K562 (cell line): ENCODE results near the gene FLAD1. TPM values are rescaled to one million over a fixed set of nuclear protein-coding genes. Genes with fewer than 3 reads are reported as not detected.

Experiments
- CHCHD3 ChIP-seq: fragments of 250-450 bp; sonication (Bioruptor Pico); IDR thresholded peaks from 2 replicates; pipeline ENCODE4 v2.1.2; 2022; ENCODE audit warnings: mild to moderate bottlenecking
- CHD4 ChIP-seq: fragments of 200-600 bp; sonication (generic); IDR thresholded peaks from 3 replicates; pipeline ENCODE4 v1.6.1; 2012; ENCODE audit warnings: low read depth, mild to moderate bottlenecking, mixed read lengths, low read length, inconsistent platforms; ENCODE audit not compliant: insufficient read depth, insufficient replicate concordance, poor library complexity, severe bottlenecking
- GTF2E2 ChIP-seq: fragments of 200-800 bp; sonication (Bioruptor generic); IDR thresholded peaks from 2 replicates; pipeline ENCODE4 v1.6.1; 2016; ENCODE audit warnings: missing genetic modification characterization, missing compliant biosample characterization
- polyA plus RNA-seq, 8 experiments: library from polyadenylated mRNA; depleted of rRNA in 4 of 8; stranded (reverse) in 5 of 8; unstranded in 3 of 8; fragments of >200 nt; fragmentation: Nextera tagmentation in 2 of 8; fragmentation: Illumina TruSeq in 1 of 8; extraction: Ambion mirVana in 2 of 8; extraction: Trizol in 1 of 8; gene quantifications; 2 replicates each; pipeline versions ENCODE4 v1.2.1 to v1.2.3, GENCODE V29; 2011 to 2014; ENCODE audit warnings: inconsistent platforms in 1 of 8, missing spikeins in 1 of 8
- total RNA-seq, 7 experiments: library from RNA; depleted of rRNA in 6 of 7; stranded (reverse); fragments of >200 nt in 6 of 7; fragmentation: Illumina TruSeq in 2 of 7; extraction: Trizol in 2 of 7; gene quantifications; 2 replicates each; pipeline versions ENCODE4 v1.2.1 to v1.2.3, GENCODE V29; 2011 to 2021; ENCODE audit warnings: low replicate concordance in 1 of 7
- TF ChIP-seq, protein P1 (sequence below), 2 experiments: fragments of 450-650 bp in 1 of 2; sonication (generic) in 1 of 2; formaldehyde crosslinking in 1 of 2; IDR thresholded peaks; 2 replicates each; pipeline versions ENCODE4 v1.7.1 to v1.9.0; 2016 to 2022; ENCODE audit warnings: inconsistent platforms in 1 of 2, mild to moderate bottlenecking in 1 of 2, missing genetic modification reagents in 1 of 2
- TF ChIP-seq, protein P2 (sequence below), 2 experiments: IDR thresholded peaks; 2 replicates each; pipeline ENCODE4 v1.6.1; 2012; ENCODE audit warnings: improper control_type of control experiment in 2 of 2, low read depth in 2 of 2, low read length in 2 of 2, borderline replicate concordance in 1 of 2
- TF ChIP-seq, protein P3 (sequence below): fragments of 450-650 bp; IDR thresholded peaks from 2 replicates; pipeline ENCODE4 v1.6.1; 2018; ENCODE audit not compliant: partially characterized antibody

Gene FLAD1
- total and polyA plus RNA-seq, 9 of the 15 experiments (the other 6 are each of a cell fraction or from before 2014, with no cell fraction given) = 24.9 to 85.8 (median 67.0) TPM

DNA sequence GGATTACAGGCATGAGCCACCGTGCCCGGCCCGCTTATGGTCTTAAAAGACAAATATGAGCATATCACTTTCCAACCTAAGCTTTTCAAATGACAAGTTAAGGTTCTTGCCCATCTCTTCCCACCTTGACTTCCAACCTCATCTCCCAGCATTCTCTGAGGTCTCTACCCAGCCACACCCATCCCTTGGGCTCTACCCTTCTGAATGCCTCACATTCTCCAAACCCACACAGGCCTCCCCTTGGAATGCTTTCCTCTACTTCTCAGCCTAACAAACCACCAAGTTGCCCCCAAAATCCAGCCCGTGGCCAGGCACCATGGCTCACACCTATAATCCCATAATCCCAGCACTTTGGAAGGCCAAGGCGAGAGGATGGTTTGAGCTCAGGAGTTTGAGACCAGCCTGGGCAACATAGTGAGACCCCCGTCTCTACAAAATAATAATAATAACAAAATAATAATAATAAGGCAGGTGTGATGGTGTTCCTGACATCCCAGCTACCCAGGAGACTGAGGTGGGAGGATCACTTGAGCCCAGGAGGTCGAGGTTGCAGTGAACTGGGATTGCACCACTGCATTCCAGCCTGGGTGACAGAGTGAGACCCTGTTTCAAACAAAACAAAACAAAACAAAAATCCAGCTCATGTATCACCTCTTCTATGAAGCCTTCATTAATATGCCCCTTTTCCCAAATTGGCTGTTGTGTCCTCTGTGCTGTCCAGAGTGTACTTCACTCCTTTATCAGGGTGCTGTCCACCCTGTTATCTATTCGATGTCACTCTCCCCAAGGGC, 39.2 kb downstream of the FLAD1 start (continued):
- TF ChIP-seq, protein P1, sequence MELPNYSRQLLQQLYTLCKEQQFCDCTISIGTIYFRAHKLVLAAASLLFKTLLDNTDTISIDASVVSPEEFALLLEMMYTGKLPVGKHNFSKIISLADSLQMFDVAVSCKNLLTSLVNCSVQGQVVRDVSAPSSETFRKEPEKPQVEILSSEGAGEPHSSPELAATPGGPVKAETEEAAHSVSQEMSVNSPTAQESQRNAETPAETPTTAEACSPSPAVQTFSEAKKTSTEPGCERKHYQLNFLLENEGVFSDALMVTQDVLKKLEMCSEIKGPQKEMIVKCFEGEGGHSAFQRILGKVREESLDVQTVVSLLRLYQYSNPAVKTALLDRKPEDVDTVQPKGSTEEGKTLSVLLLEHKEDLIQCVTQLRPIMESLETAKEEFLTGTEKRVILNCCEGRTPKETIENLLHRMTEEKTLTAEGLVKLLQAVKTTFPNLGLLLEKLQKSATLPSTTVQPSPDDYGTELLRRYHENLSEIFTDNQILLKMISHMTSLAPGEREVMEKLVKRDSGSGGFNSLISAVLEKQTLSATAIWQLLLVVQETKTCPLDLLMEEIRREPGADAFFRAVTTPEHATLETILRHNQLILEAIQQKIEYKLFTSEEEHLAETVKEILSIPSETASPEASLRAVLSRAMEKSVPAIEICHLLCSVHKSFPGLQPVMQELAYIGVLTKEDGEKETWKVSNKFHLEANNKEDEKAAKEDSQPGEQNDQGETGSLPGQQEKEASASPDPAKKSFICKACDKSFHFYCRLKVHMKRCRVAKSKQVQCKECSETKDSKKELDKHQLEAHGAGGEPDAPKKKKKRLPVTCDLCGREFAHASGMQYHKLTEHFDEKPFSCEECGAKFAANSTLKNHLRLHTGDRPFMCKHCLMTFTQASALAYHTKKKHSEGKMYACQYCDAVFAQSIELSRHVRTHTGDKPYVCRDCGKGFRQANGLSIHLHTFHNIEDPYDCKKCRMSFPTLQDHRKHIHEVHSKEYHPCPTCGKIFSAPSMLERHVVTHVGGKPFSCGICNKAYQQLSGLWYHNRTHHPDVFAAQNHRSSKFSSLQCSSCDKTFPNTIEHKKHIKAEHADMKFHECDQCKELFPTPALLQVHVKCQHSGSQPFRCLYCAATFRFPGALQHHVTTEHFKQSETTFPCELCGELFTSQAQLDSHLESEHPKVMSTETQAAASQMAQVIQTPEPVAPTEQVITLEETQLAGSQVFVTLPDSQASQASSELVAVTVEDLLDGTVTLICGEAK (IDR thresholded peaks at IDR 0.05) = no peak
- TF ChIP-seq, protein P1 (CRISPR knock-in tag; IDR thresholded peaks at IDR 0.05) = no peak
- TF ChIP-seq CHCHD3 (CRISPR knock-in tag) = no peak
- TF ChIP-seq, protein P2, sequence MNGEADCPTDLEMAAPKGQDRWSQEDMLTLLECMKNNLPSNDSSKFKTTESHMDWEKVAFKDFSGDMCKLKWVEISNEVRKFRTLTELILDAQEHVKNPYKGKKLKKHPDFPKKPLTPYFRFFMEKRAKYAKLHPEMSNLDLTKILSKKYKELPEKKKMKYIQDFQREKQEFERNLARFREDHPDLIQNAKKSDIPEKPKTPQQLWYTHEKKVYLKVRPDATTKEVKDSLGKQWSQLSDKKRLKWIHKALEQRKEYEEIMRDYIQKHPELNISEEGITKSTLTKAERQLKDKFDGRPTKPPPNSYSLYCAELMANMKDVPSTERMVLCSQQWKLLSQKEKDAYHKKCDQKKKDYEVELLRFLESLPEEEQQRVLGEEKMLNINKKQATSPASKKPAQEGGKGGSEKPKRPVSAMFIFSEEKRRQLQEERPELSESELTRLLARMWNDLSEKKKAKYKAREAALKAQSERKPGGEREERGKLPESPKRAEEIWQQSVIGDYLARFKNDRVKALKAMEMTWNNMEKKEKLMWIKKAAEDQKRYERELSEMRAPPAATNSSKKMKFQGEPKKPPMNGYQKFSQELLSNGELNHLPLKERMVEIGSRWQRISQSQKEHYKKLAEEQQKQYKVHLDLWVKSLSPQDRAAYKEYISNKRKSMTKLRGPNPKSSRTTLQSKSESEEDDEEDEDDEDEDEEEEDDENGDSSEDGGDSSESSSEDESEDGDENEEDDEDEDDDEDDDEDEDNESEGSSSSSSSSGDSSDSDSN (IDR thresholded peaks at IDR 0.05; ENCODE audit: borderline replicate concordance in 1 of 2, low read depth in 2 of 2, low read length in 2 of 2) = no peak
- TF ChIP-seq, protein P3, sequence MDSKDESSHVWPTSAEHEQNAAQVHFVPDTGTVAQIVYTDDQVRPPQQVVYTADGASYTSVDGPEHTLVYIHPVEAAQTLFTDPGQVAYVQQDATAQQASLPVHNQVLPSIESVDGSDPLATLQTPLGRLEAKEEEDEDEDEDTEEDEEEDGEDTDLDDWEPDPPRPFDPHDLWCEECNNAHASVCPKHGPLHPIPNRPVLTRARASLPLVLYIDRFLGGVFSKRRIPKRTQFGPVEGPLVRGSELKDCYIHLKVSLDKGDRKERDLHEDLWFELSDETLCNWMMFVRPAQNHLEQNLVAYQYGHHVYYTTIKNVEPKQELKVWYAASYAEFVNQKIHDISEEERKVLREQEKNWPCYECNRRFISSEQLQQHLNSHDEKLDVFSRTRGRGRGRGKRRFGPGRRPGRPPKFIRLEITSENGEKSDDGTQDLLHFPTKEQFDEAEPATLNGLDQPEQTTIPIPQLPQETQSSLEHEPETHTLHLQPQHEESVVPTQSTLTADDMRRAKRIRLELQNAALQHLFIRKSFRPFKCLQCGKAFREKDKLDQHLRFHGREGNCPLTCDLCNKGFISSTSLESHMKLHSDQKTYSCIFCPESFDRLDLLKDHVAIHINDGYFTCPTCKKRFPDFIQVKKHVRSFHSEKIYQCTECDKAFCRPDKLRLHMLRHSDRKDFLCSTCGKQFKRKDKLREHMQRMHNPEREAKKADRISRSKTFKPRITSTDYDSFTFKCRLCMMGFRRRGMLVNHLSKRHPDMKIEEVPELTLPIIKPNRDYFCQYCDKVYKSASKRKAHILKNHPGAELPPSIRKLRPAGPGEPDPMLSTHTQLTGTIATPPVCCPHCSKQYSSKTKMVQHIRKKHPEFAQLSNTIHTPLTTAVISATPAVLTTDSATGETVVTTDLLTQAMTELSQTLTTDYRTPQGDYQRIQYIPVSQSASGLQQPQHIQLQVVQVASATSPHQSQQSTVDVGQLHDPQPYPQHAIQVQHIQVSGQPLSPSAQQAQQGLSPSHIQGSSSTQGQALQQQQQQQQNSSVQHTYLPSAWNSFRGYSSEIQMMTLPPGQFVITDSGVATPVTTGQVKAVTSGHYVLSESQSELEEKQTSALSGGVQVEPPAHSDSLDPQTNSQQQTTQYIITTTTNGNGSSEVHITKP = peak; percentile 79
- TF ChIP-seq CHD4 = no peak
- no peak for TF ChIP-seq GTF2E2
- TF ChIP-seq, all 486 proteins: peak for 3
